Psoas muscle (tissue), 8 donors: Measurements from ENCODE around the gene PLAAT2. TPM values are rescaled to one million over a fixed set of nuclear protein-coding genes. Genes with fewer than 3 reads are reported as not detected.

ENCODE experiments used
- ATAC-seq, 4 donors: fragments of 200-7000 bp; cut with Tn5 transposase; one replicate each; pipeline ENCODE4 v1.9.1; 2020; ENCODE audit warnings: moderate library complexity in 3 of 4, mild to moderate bottlenecking in 2 of 4
- DNase-seq, 2 donors: peaks; one replicate each; pipeline ENCODE4 v3.0.0-alpha.2; 2020
- H3K27ac ChIP-seq: fragments of 200-600 bp; one replicate; pipeline ENCODE4 v1.8.0; 2022
- H3K27me3 ChIP-seq, 3 donors: fragments of 200-600 bp in 1 of 3; one replicate each; pipeline versions ENCODE4 v1.6.1 to v1.8.0; 2013 to 2022; ENCODE audit warnings: low read length in 2 of 3, mild to moderate bottlenecking in 2 of 3, moderate library complexity in 1 of 3; ENCODE audit not compliant: insufficient read depth in 3 of 3
- H3K36me3 ChIP-seq, 2 donors: fragments of 200-600 bp in 1 of 2; one replicate each; pipeline versions ENCODE4 v1.6.1 to v1.8.0; 2013 to 2022; ENCODE audit warnings: low read depth in 1 of 2, mild to moderate bottlenecking in 1 of 2, moderate library complexity in 1 of 2; ENCODE audit not compliant: insufficient read depth in 1 of 2
- H3K4me1 ChIP-seq: fragments of 200-600 bp; one replicate; pipeline ENCODE4 v1.8.0; 2022
- H3K4me3 ChIP-seq: fragments of 200-600 bp; one replicate; pipeline ENCODE4 v1.8.0; 2022; ENCODE audit warnings: mild to moderate bottlenecking
- H3K9me3 ChIP-seq: fragments of 200-600 bp; one replicate; pipeline ENCODE4 v1.8.0; 2022
- CTCF ChIP-seq: fragments of 200-600 bp; IDR thresholded peaks from one replicate; pipeline ENCODE4 v1.8.0; 2022; ENCODE audit warnings: antibody characterized with exemption
- WGBS, 3 donors: extraction: QIAGEN DNeasy Blood & Tissue Kit; methylation state at CpG; one replicate each; pipeline versions ENCODE4 v1.1.6 to v1.1.7; 2013; 5-methylcytosine and 5-hydroxymethylcytosine counted together
- intact Hi-C, 2 donors: fragments of 100-400 bp; cut with DNase I; formaldehyde crosslinking; loops; one replicate each; pipeline versions ENCODE4 v1.11.0 to v1.14.2; 2022
- polyA plus RNA-seq, 3 donors: library from polyadenylated mRNA; stranded (reverse); fragments of 200-250 nt; gene quantifications; one replicate each; pipeline ENCODE4 v1.2.3, GENCODE V29; 2013
- total RNA-seq, 4 donors: library from RNA; stranded (reverse); fragmentation: NEBNext Ultra II Directional in 2 of 4; extraction: Animal tissue kit (Norgen Biotek cat#: 25700) in 2 of 4; gene quantifications; one replicate each; pipeline versions ENCODE4 v1.2.1 to v1.2.4, GENCODE V29; 2021 to 2023
- donor health status: healthy with polysubstance abuse.
- donor health status: DM: no; HTN: no; CAD: no; lungs with moderate emphysema.
- donor health status: Bipolar disorder and iron deficiency.
- donor health status: healthy.
- donor health status: DM: yes; HTN: yes; CAD: no.
- donor health status: DM: no; HTN: no; CAD: no.
- donor health status: DM: no; HTN: no; CAD: no.
- donor health status: DM: yes; HTN: yes; CAD: no.

The PLAAT2 gene
- total and polyA plus RNA-seq, 7 donors = 0.16 TPM; not detected in 6

GRCh38 chr11:63574856-63575602, 11.8 kb upstream of the PLAAT2 start:
- peaks cover 17% of the 10 kb centered on the region for H3K4me1 ChIP-seq
- WGBS, 3 donors = 20 to 28% (median 20%) methylated on average over 10 of the region's 10 CpGs
- ATAC-seq (peak; percentile 72 to 91 (median 87)), DNase-seq (peak; percentile 56 to 75)
- intact Hi-C loops = loop anchor here in 1 of 2 donors (2.0 kb wide), 1 partner anchor 38 kb away; the partner anchor contains the start of gene PLAAT4
- H3K36me3 ChIP-seq = peaks cover 0 to 9% of the 10 kb centered on the region in 2 donors
- H3K27ac ChIP-seq = peak overlapping the region; percentile 74
- peak overlapping the region; percentile 48 for H3K4me3 ChIP-seq
- no peak for TF ChIP-seq CTCF
- H3K27me3 ChIP-seq = no peaks in the 10 kb centered on the region
- H3K9me3 ChIP-seq = peaks cover 2% of the 10 kb centered on the region

- H3K27ac ChIP-seq = peak overlapping the region; percentile 74
- H3K36me3 ChIP-seq = peaks cover 0 to 6% of the 10 kb centered on the region in 2 donors
- peak overlapping the region; percentile 48 for H3K4me3 ChIP-seq
- no peak for TF ChIP-seq CTCF
- intact Hi-C loops = loop anchor here in 1 of 2 donors (2.0 kb wide), 1 partner anchor 37 kb away; the partner anchor contains the start of gene PLAAT4
- peak; percentile 22 to 59 for DNase-seq
- peaks cover 17% of the 10 kb centered on the region for H3K4me1 ChIP-seq
- WGBS, 3 donors = 19 to 26% (median 24%) methylated on average over 15 of the region's 15 CpGs
- ATAC-seq = peak; percentile 71 to 84 (median 80)
- H3K27me3 ChIP-seq = no peaks in the 10 kb centered on the region
- H3K9me3 ChIP-seq = no peaks in the 10 kb centered on the region
These were observed 11.0 kb upstream of the PLAAT2 start for GRCh38 chr11:63573881-63574855.

- intact Hi-C loops = no loop called here
- 49 to 63% (median 56%) methylated on average over 3 of the region's 3 CpGs for WGBS, 3 donors
- Histone ChIP-seq H3K4me1 (peaks cover 24% of the 10 kb centered on the region), H3K9me3 (no peaks in the 10 kb centered on the region), H3K36me3 (no peaks in the 10 kb centered on the region), H3K4me3 (no peak overlapping the region), H3K27me3 (no peaks in the 10 kb centered on the region), H3K27ac (no peak overlapping the region)
- no peak for TF ChIP-seq CTCF
- ATAC-seq = no peak
- DNase-seq = no peak
These were observed 9.0 kb upstream of the PLAAT2 start for GRCh38 chr11:63572026-63572688.

- H3K4me1 ChIP-seq = peaks cover 20% of the 10 kb centered on the region
- ATAC-seq (no peak), DNase-seq (no peak)
- intact Hi-C loops = no loop called here
- no peaks in the 10 kb centered on the region for H3K9me3 ChIP-seq
- H3K27me3 ChIP-seq = no peaks in the 10 kb centered on the region
- H3K36me3 ChIP-seq = no peaks in the 10 kb centered on the region
- H3K4me3 ChIP-seq = no peak overlapping the region
- WGBS, 3 donors = 89 to 96% (median 90%) methylated on average over 3 of the region's 3 CpGs
- TF ChIP-seq CTCF = no peak
- H3K27ac ChIP-seq = no peak overlapping the region
These were observed 6.4 kb upstream of the PLAAT2 start for GRCh38 chr11:63569570-63569969.
